ENCODE data around the gene DNAAF9.
"Not testable (repeated sequence)": the region's sequence is repeated elsewhere in the genome, so short reads cannot be mapped to it uniquely, and the experiment has no call there.

The DNAAF9 gene

DNA sequence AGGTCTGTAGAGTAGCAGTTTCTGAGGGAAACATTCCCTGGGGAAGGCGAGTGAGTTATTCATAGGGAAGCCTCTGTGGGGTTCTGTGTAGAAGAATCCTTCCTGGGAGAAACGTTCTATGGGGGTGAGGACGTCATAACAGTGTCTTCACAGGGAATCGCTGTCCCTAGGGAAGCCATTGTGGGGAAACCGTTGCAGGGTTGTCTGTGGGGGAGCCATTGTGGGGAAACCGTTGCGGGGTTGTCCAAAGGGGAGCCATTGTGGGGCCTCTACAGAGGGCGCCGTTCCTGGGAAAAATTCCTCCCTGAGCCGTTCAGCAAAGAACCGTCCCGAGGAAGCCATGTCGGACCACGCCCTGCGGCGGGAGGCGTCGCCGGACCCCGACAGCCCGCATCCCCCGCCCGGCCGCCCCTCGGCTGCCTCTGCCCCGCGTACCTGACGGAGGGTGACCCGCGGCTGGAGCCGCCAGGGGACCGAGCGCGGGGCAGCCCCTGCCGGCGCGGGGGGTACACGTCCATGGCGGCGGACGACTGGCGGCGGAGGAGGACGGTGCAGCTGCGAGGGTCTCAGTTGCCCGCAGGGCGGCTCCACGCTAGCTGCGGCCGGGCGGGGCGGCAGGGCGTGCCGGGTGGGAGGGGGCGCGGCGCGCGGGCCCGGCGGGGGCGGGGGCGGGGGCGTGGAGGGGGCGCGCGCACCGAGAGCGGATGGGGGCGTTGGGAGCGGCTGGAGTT, at the start of gene DNAAF9:
DNAAF9 (minus strand) TSS at position 630 of the 731 bp plus-strand sequence; CDS start at position 518, 112 bp downstream.
- DNase-seq, result peak; percentile 57

DNA sequence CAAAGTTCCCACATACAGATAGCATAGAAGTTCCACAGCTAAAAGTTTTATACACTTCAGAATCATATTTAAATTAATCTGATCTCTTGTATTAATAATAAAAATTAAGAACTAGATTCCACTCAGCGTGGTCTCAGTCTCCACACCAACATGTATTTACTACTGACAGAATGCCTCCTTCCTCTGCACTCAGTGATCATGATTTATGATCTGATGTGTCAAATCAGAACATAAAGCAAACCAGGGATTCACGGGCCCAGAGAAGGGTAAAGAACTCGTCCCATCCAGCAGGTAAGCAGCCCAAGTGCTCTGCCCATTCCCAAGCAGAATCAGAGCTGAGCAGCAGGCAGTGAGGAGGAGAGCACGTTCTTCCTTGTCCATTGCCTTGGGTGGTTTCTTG, 49.2 kb upstream of the DNAAF9 start:
- no peak for DNase-seq

DNA sequence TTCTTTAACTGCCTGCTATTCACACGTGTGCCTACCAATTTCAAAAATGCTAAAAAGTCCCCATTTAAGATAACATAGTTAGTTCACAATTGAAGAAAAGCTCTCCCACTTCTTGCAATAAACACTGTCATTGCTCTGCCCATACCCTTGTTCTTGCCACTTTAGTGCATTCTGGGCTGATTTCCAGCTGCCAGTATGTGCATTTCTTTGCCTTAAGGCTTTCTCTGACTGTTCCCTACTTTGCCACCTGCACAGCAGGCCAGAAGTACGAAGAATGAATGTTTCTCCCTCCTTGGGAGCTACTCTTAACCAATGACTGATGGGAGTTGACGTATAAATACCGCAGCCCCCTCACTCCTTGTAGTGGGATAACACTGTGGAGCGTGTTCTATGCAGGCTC, 47.4 kb upstream of the DNAAF9 start:
- no peak for DNase-seq

DNA sequence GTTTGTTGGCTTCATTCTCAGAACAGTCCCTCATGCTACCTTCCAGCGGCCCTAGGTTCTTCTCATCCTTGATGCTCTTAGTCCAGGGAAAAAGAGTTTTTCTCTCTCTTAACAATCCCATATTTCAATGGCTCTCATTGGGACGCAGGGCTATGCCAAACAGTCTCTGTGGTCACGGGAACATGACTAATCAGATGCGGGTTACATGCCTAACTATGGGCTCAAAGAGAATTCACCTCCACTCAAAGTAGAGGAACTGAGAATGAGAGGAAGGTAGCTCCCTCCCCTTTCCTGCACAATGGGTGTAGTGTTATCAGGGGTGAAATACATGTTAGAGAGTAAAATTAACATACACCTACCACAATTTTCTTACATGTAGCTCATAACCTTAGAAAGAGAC, 45.2 kb upstream of the DNAAF9 start:
- no peak for DNase-seq

DNA sequence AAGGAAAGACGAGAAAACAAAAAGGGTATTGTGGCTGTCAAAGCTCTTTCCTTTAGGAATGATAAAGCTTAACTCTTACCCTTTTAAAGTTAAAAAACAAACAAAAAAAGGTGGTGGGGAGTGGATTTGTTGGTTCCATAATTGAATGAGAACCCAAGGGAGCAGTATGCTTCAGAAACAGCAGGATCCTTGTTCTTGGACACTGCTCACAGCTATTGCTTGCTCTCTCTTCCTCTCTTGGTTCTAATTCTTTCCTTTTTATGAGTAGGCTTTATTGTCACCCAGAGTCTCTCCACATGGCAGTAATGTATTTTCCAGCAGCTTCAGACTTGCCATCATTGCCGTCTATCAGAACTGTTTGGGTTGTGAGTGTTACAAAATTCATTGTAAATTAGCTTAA, 44.7 kb upstream of the DNAAF9 start:
- DNase-seq, result no peak

DNA sequence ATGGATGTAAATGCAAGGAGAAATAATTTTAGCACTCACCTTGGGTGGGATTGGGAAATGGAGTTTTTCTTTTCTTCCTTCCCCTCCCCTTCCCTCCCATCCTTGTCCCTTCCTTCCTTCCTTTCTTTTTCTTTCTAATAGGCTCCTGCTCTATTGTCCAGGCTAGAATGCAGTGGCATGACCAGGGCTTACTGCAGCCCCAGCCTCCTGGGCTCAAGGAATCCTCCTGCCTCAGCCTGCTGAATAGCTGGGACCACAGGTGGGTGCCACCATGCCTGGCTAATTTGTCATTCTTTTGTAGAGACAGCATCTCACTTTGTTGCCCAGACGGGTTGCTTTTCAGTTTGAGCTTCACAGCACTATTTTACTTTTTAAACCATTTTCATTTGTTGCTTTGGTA, 41.9 kb upstream of the DNAAF9 start:
- no peak for DNase-seq

DNA sequence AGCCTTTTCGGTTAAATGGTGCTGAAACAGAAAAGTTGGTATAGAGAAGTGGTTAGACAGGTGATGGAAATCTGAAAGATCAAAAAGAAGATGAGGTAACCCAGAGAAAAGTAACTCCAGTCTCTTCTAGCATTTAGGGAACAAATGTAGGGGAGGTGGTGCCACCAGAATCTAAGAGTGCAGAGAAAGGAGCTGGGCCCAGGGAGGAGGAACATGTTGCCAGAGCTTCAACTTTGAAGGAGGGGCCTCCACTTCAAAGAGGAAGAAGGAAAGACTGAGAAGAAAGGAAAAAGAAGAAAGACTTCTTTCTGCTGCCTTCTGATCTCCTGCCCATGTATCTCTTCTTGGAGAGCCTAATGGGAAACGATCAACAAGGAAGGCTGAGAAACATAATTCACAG, 39.9 kb upstream of the DNAAF9 start:
- DNase-seq, result no peak

DNA sequence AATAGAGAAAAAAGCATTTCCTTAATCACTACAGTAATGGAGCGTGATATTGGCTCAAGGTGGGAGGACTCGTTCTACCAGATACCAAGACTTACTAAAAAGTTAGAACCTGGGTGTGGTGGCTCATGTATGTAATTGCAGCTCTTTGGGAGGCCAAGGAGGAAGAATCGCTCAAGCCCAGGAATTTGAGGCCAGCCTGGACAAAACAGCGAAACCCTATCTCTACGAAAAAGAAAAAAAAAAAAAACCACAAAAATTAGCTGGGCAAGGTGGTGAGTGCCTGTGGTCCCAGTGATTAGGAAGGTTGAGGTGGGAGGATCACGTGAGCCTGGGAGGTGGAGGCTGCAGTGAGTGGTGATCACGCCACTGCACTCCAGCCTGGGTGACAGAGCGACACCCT, 39.3 kb upstream of the DNAAF9 start:
- no peak for DNase-seq

DNA sequence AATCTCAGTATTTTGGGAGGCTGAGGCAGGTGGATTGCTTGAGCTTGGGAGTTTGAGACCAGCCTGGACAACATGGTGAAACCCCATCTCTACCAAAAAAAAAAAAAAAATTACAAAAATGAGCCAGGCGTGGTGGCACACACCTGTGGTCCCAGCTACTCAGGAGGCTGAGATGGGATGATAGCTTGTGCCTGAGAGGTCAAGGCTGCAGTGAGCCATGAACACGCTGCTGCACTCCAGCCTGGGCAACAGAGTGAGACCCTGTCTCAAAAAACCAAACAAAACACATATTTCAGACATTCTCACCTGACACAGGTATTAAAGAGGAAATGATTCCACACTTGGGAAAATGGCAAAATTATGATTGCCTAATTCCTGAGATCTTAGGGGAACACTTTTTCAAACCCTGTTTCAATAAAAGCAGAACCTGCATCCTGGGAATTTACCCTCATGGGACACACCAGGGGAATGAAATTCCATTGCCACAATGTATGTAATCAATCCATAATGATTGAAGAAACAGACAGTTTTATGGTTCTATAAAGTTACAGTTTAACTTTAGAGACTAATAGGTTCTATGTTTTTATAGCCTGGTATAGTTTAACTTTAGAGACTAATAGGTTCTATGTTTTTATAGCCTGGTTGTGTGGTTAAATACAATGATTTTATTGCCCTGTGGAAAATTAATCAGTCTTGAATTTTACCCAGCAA, 29.6 kb upstream of the DNAAF9 start:
- no peak for DNase-seq

DNA sequence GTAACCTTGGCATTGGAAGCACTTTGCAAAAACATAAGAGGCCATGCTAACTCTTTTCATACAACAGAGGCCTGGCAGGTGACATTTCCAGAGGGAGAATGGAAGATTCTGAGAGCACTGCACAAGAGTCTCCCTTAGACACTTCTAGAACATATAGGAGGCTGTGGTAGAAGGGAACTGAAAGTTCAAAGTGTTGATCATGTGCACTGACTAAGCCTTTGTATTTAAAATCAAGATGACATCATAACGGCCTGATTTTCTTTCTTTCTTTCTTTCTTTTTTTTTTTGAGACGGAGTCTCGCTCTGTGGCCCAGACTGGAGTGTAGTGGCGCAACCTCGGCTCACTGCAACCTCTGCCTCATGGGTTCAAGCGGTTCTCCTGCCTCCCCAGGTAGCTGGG, 26.8 kb upstream of the DNAAF9 start:
- DNase-seq, result no peak

DNA sequence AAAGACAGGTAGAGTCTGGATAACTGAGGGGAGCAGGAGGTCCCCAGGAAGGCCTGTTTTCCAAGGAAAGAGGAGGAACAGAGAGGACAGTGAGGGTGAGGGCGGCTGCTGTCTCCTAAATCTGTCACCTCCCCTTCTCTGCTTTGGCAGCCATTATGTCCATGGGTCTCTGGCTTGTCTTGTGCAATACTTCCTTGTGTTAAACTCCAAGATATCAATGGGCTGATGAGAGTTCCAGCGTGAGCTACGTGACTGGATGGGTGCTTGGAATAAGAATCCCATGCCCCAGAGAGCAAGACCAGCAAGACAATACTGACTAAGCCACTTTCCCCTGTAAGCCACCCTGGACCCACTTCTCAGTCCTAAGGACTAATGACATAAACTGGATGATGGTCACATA, 26.3 kb upstream of the DNAAF9 start:
- DNase-seq, result no peak

DNA sequence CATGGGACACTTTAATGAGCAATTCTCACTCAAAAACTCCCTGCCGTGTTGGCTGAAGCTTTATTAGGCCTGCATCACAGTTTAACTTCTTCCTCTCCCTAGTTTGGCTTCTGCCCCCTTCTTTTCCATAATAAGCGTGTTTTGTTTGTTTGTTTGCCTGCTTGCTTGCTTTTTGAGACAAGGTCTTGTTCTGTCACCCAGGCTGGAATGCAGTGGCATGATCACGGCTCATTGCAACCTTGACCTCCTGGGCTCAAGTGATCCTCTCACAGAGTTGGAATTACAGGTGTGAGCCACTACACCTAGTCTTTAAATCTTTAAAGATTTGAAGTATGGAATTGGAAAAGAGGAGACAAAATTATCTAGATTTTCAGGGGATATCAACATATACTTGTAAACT, 25.4 kb upstream of the DNAAF9 start:
- DNase-seq, result no peak

DNA sequence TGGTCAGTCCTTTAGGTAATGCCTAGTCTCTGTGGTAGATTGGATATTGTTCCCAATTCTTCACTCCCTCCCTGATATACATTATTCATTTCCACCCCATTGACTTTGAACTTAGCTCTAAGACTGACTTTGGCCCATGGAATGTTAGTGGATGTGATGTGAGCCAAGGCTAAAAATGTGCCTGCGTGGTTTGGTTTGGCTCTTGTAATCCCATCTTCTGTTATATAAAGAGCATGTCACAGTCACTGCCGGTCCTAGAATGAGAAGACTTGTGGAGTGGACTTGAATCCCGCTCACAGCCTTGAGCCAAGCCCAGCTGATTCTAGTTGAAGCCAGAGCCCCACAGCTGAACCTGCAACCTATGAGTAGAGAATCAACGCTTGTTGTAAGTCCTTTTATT, 23.6 kb upstream of the DNAAF9 start:
- no peak for DNase-seq

DNA sequence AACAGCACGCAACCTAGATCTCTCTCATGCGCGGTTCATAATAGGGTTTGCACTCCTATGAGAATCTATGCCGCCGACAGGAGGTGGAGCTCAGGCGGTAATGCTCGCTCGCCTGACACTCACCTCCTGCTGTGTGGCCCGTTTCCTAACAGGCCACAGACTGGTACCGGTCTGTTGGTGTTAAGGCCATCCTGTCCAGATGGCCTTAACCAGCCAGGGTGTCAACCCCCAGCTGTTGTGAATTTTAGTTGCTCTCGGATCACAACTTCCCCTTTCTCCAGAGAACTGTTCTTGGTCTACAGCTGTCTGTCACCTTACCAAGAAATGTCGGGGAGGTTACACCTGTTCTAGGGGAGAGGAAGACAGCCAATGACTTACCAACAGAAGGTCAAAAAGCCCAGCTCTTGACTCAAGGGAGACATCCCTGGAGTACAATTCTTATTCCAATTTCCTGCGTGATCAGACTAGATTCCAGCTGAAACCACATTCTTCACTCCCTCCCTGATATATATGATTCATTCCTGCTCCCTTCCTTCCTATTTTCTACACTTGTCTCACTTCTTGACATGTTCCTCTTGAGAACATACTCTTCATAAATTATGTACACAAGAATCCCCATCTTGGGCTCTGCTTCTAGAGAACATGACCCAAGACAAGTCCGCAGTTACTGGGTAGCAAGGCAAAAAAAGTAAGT, 23.1 kb upstream of the DNAAF9 start:
- DNase-seq, result no peak

DNA sequence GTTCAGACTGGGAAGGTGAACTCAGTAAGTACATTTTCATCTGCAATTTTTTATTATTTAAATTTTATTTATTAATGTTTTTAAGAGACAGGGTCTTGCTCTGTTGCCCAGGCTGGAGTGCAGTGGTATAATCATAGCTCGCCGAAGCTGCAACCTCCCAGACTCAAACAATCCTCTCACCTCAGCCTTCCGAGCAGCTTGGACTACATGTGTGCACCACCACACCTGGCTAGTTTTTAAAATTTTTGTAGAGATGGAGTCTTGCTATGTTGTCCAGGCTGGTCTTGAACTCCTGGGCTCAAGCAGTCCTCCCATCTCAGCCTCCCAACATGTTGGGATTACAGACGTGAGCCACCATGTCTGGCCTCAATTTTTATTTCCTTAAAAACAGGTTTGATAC, 19.3 kb upstream of the DNAAF9 start:
- DNase-seq, result not testable (repeated sequence)

DNA sequence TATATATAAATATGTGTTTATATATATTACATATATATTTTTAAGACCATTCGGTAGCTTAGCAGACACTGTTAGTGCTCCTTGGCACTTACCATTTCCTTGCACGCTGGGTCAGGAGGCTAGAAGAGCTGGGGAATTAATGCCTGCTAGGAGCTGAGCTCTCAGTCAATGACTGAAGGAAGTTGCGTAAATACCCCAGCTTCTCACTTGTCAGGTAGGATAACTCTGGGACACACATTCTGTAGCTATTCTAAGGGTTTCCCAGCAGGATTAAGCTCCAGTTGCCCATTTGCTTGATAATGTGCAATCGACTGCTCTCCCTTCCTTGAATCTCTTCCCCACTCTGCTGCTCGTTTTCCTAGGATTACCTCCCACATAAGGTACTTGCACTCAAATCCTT, 15.7 kb upstream of the DNAAF9 start:
- no peak for DNase-seq

DNA sequence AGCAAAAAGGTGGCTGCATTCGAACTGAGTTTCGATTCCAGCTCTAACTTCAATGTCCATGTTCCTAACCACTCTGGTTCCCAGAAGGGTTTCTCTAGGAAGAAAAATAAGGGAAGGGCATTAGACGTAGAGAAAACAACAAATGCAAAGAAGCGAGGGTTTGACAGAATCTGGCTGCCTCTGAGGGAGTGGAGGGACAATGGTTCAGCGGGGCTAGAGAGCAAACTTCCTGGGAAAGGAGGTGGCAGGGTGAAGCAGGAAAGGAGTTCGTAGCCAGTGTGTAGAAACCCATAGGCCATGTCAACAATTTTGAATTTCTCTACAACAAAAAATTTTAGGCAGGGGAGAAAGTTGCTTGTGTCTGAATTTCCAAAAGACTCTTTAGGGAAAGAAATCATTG, 14.5 kb upstream of the DNAAF9 start:
- DNase-seq, result no peak

DNA sequence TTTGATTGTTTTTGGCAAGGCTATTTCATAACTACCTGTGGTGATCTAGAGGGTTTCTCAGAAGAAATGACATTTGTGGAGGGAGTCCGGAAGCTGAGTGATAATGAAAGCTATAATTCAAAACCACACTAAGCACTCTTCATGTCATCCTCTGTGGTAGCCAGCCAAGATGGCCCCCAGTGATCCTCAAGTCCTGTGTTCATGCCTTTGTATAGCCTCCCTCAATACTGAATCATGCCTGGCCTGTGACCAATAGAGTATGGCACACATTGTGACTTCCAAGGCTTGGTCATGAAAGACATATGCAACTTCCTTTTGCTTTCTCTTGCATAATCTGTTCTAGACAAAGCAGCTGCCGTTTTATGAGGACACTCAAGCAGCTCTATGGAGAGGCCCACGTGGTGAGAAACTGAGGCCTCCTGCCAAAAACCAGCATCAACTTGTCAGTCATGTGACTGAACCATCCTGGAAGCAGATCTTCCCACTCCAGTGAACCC, 12.8 kb upstream of the DNAAF9 start:
- peak; percentile 7 for DNase-seq

DNA sequence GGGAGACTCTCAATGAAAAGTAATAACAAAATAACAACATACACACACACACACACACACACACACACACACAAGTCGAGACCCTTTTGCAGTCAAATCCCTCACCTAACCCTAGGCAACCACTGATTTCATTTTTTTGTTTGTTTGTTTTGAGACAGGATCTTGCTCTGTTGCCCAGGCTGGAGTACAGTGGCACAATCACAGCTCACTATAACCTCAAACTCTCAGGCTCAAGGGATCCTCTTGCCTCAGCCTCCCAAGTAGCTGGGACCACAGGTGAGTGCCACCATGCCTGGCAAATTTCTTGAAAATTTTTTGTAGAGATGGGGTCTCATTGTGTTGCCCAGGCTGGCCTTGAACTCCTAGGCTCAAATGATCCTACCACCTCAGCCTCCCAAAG, 10.7 kb upstream of the DNAAF9 start:
- not testable (repeated sequence) for DNase-seq

DNA sequence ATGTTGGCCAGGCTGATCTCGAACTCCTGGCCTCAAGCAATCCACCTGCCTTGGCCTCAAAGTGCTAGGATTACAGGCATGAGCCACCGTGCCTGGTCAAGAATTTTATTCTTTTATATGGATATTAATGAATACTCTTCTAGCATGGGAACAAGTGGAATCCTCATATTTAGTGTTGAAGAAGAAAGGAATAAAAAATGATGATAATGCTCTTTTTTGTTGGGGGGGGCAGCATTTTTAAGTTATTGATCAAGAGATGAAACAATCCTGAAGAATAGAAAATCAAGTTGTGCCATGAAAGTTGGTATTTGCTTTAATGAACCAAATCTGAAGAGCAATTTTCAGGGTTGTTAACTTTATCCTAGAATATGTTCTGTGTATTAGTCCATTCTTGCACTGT, 6.7 kb upstream of the DNAAF9 start:
- no peak for DNase-seq

DNA sequence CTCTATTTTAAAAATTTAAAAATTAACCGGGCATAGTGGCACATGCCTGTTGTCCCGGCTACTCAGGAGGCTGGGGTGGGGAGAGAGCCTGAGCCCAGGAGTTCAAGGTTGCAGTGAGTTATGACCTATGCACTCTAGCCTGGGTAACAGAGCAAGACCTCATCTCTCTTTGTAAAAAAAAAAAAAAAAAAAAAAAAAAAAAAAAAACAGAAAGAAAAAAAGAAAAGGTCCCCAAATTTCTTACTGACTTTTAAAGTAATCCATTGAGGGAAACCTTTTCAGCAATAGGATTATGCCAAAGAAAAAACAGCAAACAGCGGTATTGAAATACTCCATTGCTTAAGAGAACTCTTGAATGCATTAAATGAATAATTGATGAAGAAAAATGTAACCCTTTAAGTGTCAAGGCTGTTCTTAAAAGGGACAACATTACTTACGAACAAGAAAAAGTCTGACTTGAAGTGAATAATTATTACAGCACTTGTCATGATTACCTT, 6.0 kb upstream of the DNAAF9 start:
- no peak for DNase-seq

DNA sequence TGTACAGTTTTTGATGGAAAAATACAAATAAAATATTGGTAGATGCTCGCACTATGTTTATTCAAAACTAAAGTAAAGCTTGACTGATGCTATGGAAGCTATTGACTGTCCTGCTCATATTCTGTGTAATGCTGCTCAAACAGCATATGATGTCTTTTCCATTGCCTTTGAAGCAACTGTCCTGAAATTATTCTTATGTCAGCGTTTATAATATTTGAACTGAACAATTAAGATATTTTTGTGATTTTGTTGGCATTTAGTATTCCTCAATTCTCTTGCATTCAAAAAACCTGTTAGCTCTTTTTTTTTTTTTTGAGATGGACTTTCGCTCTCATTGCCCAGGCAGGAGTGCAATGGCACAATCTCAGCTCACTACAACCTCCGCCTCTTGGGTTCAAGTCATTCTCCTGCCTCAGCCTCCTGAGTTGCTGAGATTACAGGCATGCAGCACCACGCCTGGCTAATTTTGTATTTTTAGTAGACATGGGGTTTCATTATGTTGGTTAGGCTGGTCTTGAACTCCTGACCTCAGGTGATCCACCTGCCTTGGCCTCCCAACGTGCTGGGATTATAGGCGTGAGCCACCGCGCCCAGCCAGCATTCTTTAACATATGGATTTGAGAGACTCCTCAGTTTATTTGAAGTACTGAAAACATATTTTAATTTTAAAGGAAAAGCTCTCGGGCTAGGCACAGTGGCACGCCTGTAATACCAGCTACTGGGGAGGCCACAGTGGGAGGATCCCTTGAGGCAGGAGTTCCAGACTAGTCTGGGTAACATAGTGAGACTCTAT, 5.3 kb upstream of the DNAAF9 start:
- DNase-seq, result no peak

DNA sequence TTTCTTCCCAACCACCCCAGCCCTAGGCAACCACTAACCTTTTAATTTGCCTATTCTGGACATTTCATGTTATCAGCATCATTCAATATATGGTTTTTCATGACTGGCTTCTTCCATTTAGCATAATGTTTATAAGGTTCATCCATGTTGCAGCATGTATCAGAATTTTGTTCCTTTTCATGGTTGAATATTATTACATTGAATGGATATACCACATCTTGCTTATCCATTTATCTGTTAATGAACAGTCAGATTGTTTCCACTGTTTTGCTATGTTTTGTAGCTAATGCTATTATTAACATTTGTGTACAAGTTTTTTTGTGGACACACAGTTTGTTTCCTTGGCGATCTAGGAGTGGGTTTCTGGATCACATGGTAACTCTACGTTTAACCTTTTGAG, 3.0 kb upstream of the DNAAF9 start:
- DNase-seq, result no peak
